HL-60 (cell line): ENCODE data around the gene ARMH1.
A peak's percentile ranks its signal among the peaks of the same experiment; 100 is the strongest.

Experiments used
- DNase-seq, 2 experiments: peaks; one replicate each; pipeline ENCODE4 v3.0.0-alpha.2; 2010 to 2020; ENCODE audit warnings: low read depth in 1 of 2, low spot score in 1 of 2
- H3K27ac ChIP-seq: fragments of 250-450 bp; sonication (Bioruptor Pico); replicated peaks from 2 replicates; pipeline ENCODE4 v1.5.1; 2020; ENCODE audit warnings: mild to moderate bottlenecking, moderate library complexity
- H3K27me3 ChIP-seq: fragments of 250-450 bp; sonication (Bioruptor Pico); 2 replicates; pipeline ENCODE4 v1.5.1; 2021; ENCODE audit warnings: mild to moderate bottlenecking, moderate library complexity; ENCODE audit not compliant: insufficient read depth, poor library complexity, severe bottlenecking
- H3K4me3 ChIP-seq: replicated peaks from 2 replicates; pipeline ENCODE4 v1.5.1; 2011; ENCODE audit warnings: mild to moderate bottlenecking, control low read depth, low read length; ENCODE audit not compliant: insufficient read depth
- CTCF ChIP-seq: IDR thresholded peaks from one replicate; pipeline ENCODE4 v1.5.1; 2011; ENCODE audit warnings: low read length, control low read depth, inconsistent platforms; ENCODE audit not compliant: insufficient read depth
- GABPA ChIP-seq: IDR thresholded peaks from 2 replicates; pipeline ENCODE4 v1.6.1; 2012; ENCODE audit warnings: low read depth
- POLR2AphosphoS5 ChIP-seq: IDR thresholded peaks from 2 replicates; pipeline ENCODE4 v1.6.1; 2012; ENCODE audit warnings: low read depth
- REST ChIP-seq: IDR thresholded peaks from 2 replicates; pipeline ENCODE4 v1.6.1; 2012; ENCODE audit warnings: low read depth; ENCODE audit not compliant: insufficient replicate concordance
- SPI1 ChIP-seq: IDR thresholded peaks from 2 replicates; pipeline ENCODE4 v1.6.1; 2012; ENCODE audit warnings: low read depth, mild to moderate bottlenecking, borderline replicate concordance

Gene ARMH1

DNA sequence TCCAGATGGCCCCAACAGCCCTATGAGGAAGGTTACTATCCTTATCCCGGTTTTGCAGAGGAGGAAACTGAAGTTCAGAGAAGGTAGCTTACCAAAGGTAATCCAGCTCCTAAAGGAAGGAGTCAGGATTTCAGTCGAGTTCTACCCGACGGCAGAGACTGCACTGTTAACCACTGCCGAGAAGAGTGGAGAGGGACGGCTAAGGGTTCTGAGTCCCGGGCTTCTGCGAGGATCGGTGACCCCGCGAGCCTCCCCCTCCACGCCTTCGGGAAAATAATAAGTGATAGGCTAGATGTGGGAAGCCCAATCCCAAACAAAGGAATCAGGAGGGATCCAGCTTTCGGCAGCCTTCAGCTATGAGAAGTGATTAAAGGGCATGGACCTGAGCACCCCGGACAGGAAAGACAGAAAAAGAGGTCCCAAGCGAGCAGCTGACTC is 820 bp upstream of the ARMH1 start:
- Histone ChIP-seq H3K27me3 (no peaks in the 10 kb centered on the region), H3K4me3 (peak overlapping the region; percentile 60), H3K27ac (0 out of 2 replicates have a peak overlapping the region, but pooled peaks have one; percentile 22)
- DNase-seq = no peak
- TF ChIP-seq REST = no peak
- TF ChIP-seq GABPA = no peak
- TF ChIP-seq POLR2AphosphoS5 = no peak
- no peak for TF ChIP-seq CTCF
- no peak for TF ChIP-seq SPI1

DNA sequence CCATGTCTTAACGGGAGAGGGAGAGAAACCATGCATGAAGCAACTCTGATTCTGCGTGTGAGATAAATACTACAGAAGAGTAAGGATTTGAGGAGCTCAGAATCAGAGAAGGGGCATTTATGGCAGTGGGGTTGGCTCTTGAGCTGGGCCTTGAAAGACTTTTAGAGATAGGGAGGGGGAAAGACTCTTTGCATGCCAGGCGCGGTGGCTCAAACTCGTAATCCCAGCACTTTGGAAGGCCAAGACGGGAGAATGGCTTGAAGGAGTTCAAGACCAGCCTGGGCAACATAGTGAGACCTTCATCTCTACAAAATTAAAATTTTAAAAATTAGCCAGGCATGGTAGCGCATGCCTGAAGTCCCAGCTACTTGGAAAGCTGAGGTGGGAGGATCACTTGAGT is 672 bp downstream of the ARMH1 start:
- Histone ChIP-seq H3K4me3 (no peak overlapping the region), H3K27ac (no peak overlapping the region; the same call in 1 of the 2 replicates), H3K27me3 (no peaks in the 10 kb centered on the region)
- TF ChIP-seq REST = no peak
- no peak for TF ChIP-seq POLR2AphosphoS5
- no peak for TF ChIP-seq SPI1
- no peak for DNase-seq

DNA sequence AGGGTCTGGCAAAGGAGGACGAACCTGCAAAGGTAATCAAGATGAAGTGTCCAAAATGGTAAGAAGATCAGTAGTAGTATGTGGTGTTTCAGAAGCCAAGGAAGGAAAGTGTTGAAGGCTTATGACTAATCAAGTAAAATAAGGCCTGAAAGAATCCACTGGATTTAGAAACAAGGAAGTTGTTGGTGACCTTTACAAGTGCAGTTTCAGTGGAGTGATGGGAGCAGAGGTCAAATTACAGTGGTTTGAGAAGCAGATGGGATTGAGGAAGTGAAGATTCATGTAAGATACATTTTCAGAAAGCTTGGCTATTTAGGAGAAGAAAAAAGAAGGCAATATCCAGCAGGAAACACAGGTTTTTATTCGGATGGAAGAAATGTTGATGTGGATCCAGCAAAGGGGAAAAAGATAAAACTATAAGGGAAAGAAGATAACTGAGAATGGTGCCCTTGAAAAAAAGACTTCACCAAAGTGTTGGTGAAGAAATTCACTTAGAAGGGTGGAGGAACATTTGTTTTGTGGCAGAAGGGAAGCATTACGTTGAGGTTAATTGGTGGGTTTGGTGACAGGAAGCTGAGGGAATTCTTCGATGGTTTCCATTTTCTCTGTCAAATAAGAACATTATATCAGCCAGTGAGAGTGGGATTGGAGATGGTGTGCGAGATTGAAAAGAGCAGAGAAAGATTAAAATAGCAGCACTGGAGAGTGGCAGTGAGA is 2.1 kb downstream of the ARMH1 start:
- H3K27me3 ChIP-seq = no peaks in the 10 kb centered on the region
- DNase-seq = peak; percentile 87 to 90
- peak; percentile 95 for TF ChIP-seq SPI1
- no peak for TF ChIP-seq CTCF
- peak; percentile 49; the same call in 1 of the 2 replicates for TF ChIP-seq POLR2AphosphoS5
- no peak for TF ChIP-seq REST
- TF ChIP-seq GABPA = no peak
- H3K27ac ChIP-seq = peak overlapping the region; percentile 54
- H3K4me3 ChIP-seq = no peak overlapping the region
